ENCODE data around the gene IQUB. TPM values are rescaled to one million over a fixed set of nuclear protein-coding genes. Genes with fewer than 3 reads are reported as not detected.

The IQUB gene
- total and polyA plus RNA-seq, 2 donors (not counting 1 experiment from before 2014, with no cell fraction given): 0.01 to 0.12 TPM

GRCh38 chr7:123437447-123437995 lies 96.9 kb downstream of the IQUB start:
- Histone ChIP-seq H2AFZ (ENCODE audit: insufficient read depth, low read depth, low read length, poor library complexity, severe bottlenecking) (no peak overlapping the region), H3K27me3 (replicated peaks in 1 of 4; ENCODE audit: control extremely low read depth in 1 of 4, control insufficient read depth in 3 of 4, insufficient read depth in 4 of 4, low read length in 3 of 4) (no peaks in the 10 kb centered on the region), H3K4me1 (ENCODE audit: control insufficient read depth in 2 of 2, insufficient read depth in 2 of 2, low read length in 2 of 2) (no peaks in the 10 kb centered on the region), H3K36me3 (replicated peaks in 1 of 2; ENCODE audit: control extremely low read depth in 1 of 2, control insufficient read depth in 1 of 2, extremely low read depth in 1 of 2, insufficient read depth in 2 of 2, low read length in 1 of 2) (no peaks in the 10 kb centered on the region), H3K9ac (ENCODE audit: low read length) (no peak overlapping the region), H3K4me2 (replicated peaks; ENCODE audit: low read depth, low read length, poor library complexity, severe bottlenecking) (no peak overlapping the region), H4K20me1 (ENCODE audit: control insufficient read depth, insufficient read depth, low read length, poor library complexity, severe bottlenecking) (no peaks in the 10 kb centered on the region), H3K9me3 (ENCODE audit: control extremely low read depth in 1 of 3, control insufficient read depth in 2 of 3, insufficient read depth in 1 of 3, low read length in 2 of 3) (peaks cover 0 to 3% (median 0%) of the 10 kb centered on the region in 3 donors), H3K79me2 (ENCODE audit: control insufficient read depth, insufficient read depth, low read length) (no peaks in the 10 kb centered on the region), H3K4me3 (ENCODE audit: control extremely low read depth in 1 of 5, extremely low read depth in 1 of 5, insufficient read depth in 1 of 5, low read depth in 2 of 5, low read length in 4 of 5) (no peak overlapping the region), H3K27ac (ENCODE audit: low read length in 2 of 2) (no peak overlapping the region)
- no peaks in the 10 kb centered on the region for H3K4me1 Mint-ChIP-seq
- H3K27me3 Mint-ChIP-seq: no peaks in the 10 kb centered on the region
- ChIA-PET POLR2A (no interaction called here), CTCF (no interaction called here)
- no peak for DNase-seq
- 89% methylated on average over 1 of the region's 2 CpGs for WGBS (ENCODE audit: insufficient coverage)
- no peak overlapping the region for H3K4me3 Mint-ChIP-seq
- TF ChIP-seq, protein P1, sequence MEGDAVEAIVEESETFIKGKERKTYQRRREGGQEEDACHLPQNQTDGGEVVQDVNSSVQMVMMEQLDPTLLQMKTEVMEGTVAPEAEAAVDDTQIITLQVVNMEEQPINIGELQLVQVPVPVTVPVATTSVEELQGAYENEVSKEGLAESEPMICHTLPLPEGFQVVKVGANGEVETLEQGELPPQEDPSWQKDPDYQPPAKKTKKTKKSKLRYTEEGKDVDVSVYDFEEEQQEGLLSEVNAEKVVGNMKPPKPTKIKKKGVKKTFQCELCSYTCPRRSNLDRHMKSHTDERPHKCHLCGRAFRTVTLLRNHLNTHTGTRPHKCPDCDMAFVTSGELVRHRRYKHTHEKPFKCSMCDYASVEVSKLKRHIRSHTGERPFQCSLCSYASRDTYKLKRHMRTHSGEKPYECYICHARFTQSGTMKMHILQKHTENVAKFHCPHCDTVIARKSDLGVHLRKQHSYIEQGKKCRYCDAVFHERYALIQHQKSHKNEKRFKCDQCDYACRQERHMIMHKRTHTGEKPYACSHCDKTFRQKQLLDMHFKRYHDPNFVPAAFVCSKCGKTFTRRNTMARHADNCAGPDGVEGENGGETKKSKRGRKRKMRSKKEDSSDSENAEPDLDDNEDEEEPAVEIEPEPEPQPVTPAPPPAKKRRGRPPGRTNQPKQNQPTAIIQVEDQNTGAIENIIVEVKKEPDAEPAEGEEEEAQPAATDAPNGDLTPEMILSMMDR (IDR thresholded peaks at IDR 0.05): no peak
- no peak for TF ChIP-seq EZH2 (IDR thresholded peaks at IDR 0.05; ENCODE audit: borderline replicate concordance, insufficient read depth, low read depth, low read length, poor library complexity, severe bottlenecking)
- no peak for ATAC-seq (ENCODE audit: low read depth)
- H3K27ac Mint-ChIP-seq: no peak overlapping the region
- peaks cover 5% of the 10 kb centered on the region for H3K9me3 Mint-ChIP-seq (ENCODE audit: insufficient read depth)
- intact Hi-C loops (cut with micrococcal nuclease): no loop called here

DNA sequence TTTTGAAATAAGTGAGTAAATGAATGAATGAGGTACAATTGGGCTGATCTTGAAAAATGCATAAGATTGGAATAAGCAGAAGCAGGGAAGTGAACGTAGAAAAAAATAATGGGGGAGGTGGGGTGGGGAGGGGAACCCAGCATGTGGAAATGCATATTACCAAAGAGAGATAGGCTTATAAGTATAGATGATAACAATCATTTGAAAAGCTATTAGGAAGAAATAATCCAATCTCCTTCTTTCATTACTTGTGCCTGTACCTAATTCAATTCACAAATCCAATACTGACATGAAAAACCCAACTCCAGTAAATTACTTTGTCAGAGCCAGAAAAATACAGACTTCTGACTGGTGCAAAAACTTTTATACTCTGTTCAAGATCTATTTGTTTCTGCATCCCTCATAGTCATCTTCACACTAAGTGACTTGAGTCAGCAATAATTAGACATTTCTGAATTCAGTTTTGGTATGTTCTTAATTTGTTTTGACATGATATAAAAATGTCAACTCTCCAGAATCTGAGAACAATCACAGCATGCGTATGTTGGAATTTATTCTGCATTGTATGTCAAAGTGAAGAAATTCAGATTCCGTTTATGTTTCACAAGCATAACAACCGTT lies 99.2 kb downstream of the IQUB start:
- Histone ChIP-seq H3K4me1 (ENCODE audit: control insufficient read depth in 2 of 2, insufficient read depth in 2 of 2, low read length in 2 of 2) (no peaks in the 10 kb centered on the region), H3K27me3 (replicated peaks in 1 of 4; ENCODE audit: control extremely low read depth in 1 of 4, control insufficient read depth in 3 of 4, insufficient read depth in 4 of 4, low read length in 3 of 4) (no peaks in the 10 kb centered on the region), H3K79me2 (ENCODE audit: control insufficient read depth, insufficient read depth, low read length) (no peaks in the 10 kb centered on the region), H3K36me3 (replicated peaks in 1 of 2; ENCODE audit: control extremely low read depth in 1 of 2, control insufficient read depth in 1 of 2, extremely low read depth in 1 of 2, insufficient read depth in 2 of 2, low read length in 1 of 2) (no peaks in the 10 kb centered on the region), H3K9ac (ENCODE audit: low read length) (no peak overlapping the region), H4K20me1 (ENCODE audit: control insufficient read depth, insufficient read depth, low read length, poor library complexity, severe bottlenecking) (no peaks in the 10 kb centered on the region), H3K4me2 (replicated peaks; ENCODE audit: low read depth, low read length, poor library complexity, severe bottlenecking) (no peak overlapping the region), H3K9me3 (ENCODE audit: control extremely low read depth in 1 of 3, control insufficient read depth in 2 of 3, insufficient read depth in 1 of 3, low read length in 2 of 3) (no peaks in the 10 kb centered on the region), H2AFZ (ENCODE audit: insufficient read depth, low read depth, low read length, poor library complexity, severe bottlenecking) (no peak overlapping the region), H3K4me3 (ENCODE audit: control extremely low read depth in 1 of 5, extremely low read depth in 1 of 5, insufficient read depth in 1 of 5, low read depth in 2 of 5, low read length in 4 of 5) (no peak overlapping the region), H3K27ac (ENCODE audit: low read length in 2 of 2) (no peak overlapping the region)
- H3K4me3 Mint-ChIP-seq: no peak overlapping the region
- peaks cover 5% of the 10 kb centered on the region for H3K9me3 Mint-ChIP-seq (ENCODE audit: insufficient read depth)
- no peak for TF ChIP-seq EZH2 (IDR thresholded peaks at IDR 0.05; ENCODE audit: borderline replicate concordance, insufficient read depth, low read depth, low read length, poor library complexity, severe bottlenecking)
- TF ChIP-seq, protein P1 (IDR thresholded peaks at IDR 0.05): no peak
- no peaks in the 10 kb centered on the region for H3K27me3 Mint-ChIP-seq
- intact Hi-C loops (cut with micrococcal nuclease): no loop called here
- ChIA-PET POLR2A (no interaction called here), CTCF (no interaction called here)
- WGBS (ENCODE audit: insufficient coverage): 88% methylated on average over 1 of the region's 4 CpGs
- DNase-seq (no peak), ATAC-seq (ENCODE audit: low read depth) (no peak)
- H3K27ac Mint-ChIP-seq: no peak overlapping the region
- no peaks in the 10 kb centered on the region for H3K4me1 Mint-ChIP-seq

Measured in B cell (primary cell).